B cell (primary cell): Measurements from ENCODE around the gene RSU1.

Experiments
- CTCF ChIP-seq: fragments of 200-600 bp; IDR thresholded peaks from one replicate; pipeline ENCODE4 v1.8.0; 2022; ENCODE audit warnings: antibody characterized with exemption, mild to moderate bottlenecking
- EZH2 ChIP-seq: IDR thresholded peaks from 2 replicates; pipeline ENCODE4 v1.6.1; 2012; ENCODE audit warnings: borderline replicate concordance, low read depth, mild to moderate bottlenecking, moderate library complexity, low read length; ENCODE audit not compliant: insufficient read depth, poor library complexity, severe bottlenecking

- TF ChIP-seq CTCF (peak; percentile 57), EZH2 (no peak)
These were observed 8.0 kb downstream of the RSU1 start for GRCh38 chr10:16809074-16809718.
